ENCODE measurements around the gene KSR1. TPM values are rescaled to one million over a fixed set of nuclear protein-coding genes. Genes with fewer than 3 reads are reported as not detected.

Gene KSR1
- total RNA-seq, 2 donors from 2014 or later: 7.9 to 10.2 TPM

DNA sequence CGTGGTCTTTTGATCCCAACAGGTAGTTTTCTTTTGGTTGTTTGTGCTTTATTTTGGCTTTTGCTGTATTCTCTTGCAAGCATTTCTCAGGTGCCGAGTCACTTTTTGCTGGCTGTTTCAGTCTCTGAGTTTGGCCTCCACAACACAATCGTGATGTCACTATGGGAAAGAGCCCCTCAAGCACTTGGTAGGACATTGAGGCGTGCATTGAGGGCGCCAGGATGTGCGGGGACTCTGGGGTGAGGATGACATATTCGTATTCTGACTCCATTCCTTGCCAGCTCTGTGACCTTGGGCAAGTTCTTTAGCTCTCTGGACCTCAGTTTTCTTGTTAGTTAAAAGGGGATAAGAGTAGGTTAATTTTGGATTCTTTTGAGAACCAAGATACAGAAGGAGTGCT lies 13.0 kb downstream of the KSR1 start:
- H3K4me1 ChIP-seq: peaks cover 0 to 51% of the 10 kb centered on the region in 2 donors
- H3K9me3 ChIP-seq: no peaks in the 10 kb centered on the region
- no peaks in the 10 kb centered on the region for H3K36me3 ChIP-seq
- no peak for DNase-seq (ENCODE audit: low spot score)
- no peak overlapping the region for H3K27ac ChIP-seq
- TF ChIP-seq, protein P1, sequence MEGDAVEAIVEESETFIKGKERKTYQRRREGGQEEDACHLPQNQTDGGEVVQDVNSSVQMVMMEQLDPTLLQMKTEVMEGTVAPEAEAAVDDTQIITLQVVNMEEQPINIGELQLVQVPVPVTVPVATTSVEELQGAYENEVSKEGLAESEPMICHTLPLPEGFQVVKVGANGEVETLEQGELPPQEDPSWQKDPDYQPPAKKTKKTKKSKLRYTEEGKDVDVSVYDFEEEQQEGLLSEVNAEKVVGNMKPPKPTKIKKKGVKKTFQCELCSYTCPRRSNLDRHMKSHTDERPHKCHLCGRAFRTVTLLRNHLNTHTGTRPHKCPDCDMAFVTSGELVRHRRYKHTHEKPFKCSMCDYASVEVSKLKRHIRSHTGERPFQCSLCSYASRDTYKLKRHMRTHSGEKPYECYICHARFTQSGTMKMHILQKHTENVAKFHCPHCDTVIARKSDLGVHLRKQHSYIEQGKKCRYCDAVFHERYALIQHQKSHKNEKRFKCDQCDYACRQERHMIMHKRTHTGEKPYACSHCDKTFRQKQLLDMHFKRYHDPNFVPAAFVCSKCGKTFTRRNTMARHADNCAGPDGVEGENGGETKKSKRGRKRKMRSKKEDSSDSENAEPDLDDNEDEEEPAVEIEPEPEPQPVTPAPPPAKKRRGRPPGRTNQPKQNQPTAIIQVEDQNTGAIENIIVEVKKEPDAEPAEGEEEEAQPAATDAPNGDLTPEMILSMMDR (IDR thresholded peaks at IDR 0.05): no peak
- no peaks in the 10 kb centered on the region for H3K27me3 ChIP-seq
- no peak overlapping the region for H3K4me3 ChIP-seq

DNA sequence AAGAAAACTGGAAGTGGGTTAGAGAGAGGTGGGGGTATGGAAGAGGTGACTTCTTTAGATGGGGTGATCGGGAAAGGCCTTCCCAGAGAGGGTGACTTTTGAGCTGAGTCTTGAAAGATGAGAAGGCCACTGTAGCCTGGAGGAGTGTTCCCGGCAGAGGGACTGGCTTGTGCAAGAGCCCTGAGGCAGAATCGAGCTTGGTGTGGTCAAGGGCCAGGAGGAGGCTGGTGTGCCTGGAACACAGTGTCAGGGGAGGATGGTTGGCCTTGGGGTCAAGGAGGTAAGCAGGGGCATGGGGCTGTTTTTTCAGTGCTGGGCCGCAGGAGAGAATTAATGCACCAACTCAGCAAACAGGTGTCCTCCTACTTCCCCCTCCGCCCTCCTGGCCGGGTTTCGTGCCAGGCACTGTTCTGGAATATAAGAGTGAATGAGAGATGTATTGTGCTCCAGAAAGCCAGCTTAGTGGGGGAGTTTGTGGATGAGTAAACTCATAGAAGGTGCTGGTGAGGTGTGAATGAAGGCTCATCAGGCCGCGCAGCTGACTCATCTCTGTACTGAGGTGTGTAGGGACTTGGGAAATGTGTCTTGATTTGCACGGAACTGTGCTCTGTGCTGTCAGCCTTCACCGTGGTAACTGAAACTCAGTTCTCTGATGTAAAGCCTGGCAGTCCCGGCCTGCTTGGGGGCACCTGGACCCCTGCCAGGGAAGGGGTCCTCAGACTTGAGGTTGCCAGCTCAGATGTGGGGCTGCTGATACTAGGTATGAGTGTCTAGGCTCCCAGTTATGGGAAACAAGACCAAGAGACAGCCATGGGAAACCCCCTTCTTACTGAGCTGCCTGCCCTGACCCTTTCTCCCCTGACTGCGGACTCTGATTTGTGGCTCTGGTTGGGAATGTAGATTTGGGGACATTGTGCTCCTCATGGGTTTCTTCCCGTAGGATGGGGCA lies 15.3 kb downstream of the KSR1 start:
- TF ChIP-seq, protein P1 (IDR thresholded peaks at IDR 0.05): no peak
- no peak overlapping the region for H3K4me3 ChIP-seq
- H3K27me3 ChIP-seq: no peaks in the 10 kb centered on the region
- peaks cover 0 to 52% of the 10 kb centered on the region in 2 donors for H3K4me1 ChIP-seq
- H3K36me3 ChIP-seq: no peaks in the 10 kb centered on the region
- H3K9me3 ChIP-seq: no peaks in the 10 kb centered on the region
- H3K27ac ChIP-seq: no peak overlapping the region
- no peak for DNase-seq (ENCODE audit: low spot score)

DNA sequence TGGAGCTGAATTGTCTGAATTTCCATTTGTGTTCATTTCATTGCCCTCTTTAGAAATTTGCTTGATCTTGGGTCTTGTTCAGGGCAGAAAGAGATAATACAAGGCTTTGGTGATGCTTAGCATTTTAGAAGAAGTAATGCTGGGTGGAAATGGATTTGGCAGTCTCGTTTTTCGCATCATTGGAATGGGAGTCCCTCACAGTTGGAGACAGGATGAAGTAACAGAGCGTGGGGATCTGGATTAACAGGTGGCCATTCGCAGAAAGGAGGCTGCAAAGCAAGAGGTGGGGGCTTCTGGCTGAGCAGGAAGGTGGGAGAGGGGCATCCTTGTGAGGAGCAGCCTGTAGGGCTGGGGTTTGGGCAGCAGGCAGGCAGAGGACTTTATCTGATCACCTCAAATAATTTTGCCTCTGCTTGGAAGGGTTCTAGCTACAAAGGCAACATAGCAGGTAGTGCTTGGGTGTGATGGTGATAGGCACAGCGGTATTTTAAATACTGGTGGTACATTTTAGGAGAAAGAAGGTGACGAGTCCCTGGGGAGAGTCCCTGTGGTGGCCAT lies 17.0 kb downstream of the KSR1 start:
- no peak overlapping the region for H3K4me3 ChIP-seq
- peaks cover 0 to 58% of the 10 kb centered on the region in 2 donors for H3K4me1 ChIP-seq
- H3K36me3 ChIP-seq: no peaks in the 10 kb centered on the region
- DNase-seq (ENCODE audit: low spot score): no peak
- TF ChIP-seq, protein P1 (IDR thresholded peaks at IDR 0.05): no peak
- peak overlapping the region in 1 of 2 donors; percentile 4 for H3K27ac ChIP-seq
- no peaks in the 10 kb centered on the region for H3K9me3 ChIP-seq
- H3K27me3 ChIP-seq: no peaks in the 10 kb centered on the region

DNA sequence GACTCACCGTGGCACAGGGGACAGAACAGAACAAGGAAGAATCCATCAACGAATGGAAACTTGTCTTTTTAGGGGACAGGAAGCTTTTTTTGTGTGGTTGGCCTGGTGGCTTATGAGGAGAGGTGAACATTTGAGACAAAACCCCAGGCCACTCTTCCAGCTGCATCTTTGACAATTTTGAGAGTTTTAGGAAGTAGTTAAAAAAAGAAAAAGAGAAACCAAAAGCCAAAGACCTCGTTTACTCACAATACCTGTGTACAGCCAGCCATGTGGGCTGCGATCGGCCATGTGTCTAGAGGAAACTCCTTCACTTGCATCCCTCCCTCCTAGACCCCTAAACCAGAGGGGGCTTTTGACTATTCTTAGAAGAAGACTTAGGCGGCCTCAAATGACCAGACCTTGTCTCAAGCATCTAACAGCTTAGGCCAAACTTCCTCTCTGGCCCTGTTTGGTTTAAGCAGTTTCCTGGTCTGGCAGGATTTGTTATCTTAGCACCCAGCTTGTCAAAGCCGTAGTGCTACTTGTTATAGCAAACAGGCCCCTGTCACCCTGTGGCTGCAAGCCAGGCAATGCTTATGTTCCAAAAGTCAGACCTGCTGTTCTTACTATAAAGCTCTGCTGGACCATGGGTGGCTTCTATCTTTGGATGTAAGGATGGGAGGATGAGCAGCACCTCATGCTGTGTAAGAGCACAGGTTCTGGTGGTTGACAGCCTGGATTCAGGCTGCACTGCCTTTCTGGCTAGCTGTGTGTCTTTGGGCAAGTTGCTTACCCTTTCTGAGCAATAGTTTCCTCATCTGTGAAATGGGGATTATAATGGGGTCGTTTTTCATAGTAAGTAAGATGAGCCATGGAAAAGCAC lies 17.7 kb downstream of the KSR1 start:
- Histone ChIP-seq H3K27ac (peak overlapping the region in 1 of 2 donors; percentile 4), H3K36me3 (no peaks in the 10 kb centered on the region), H3K4me3 (no peak overlapping the region), H3K4me1 (peaks cover 0 to 56% of the 10 kb centered on the region in 2 donors), H3K27me3 (no peaks in the 10 kb centered on the region), H3K9me3 (no peaks in the 10 kb centered on the region)
- no peak for DNase-seq (ENCODE audit: low spot score)
- TF ChIP-seq, protein P1 (IDR thresholded peaks at IDR 0.05): no peak

DNA sequence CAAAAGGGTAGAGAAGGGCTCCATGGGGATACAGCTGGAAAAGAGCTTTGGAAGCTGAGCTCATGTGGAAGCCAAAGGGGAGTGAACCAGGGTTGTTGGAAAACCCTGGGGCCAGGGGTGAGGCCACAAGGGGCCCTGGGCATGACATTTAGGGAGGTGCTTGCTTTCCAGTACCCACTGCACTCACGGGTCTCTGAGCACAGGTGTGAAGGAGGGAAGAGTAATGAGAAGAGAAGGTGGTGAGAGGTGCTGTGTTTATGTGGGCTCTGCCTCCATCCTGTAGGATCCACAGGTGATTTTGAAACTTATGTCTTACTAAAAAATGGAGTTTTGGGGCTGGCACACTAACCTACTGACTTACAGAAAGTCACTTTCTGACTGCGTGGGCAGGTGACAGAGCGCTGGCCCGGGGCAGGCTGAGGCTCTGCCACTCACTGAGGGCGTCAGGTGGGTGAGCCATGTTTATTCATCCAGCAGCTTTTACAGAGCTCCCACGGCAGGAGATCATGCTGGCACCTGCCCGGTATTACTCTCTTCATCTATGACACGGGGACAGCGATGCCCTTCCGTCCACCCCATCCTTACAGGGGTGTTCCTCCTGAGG lies 18.9 kb downstream of the KSR1 start:
- Histone ChIP-seq H3K27me3 (no peaks in the 10 kb centered on the region), H3K4me1 (peaks cover 0 to 49% of the 10 kb centered on the region in 2 donors), H3K27ac (no peak overlapping the region), H3K9me3 (no peaks in the 10 kb centered on the region), H3K4me3 (no peak overlapping the region), H3K36me3 (no peaks in the 10 kb centered on the region)
- TF ChIP-seq, protein P1 (IDR thresholded peaks at IDR 0.05): no peak
- DNase-seq (ENCODE audit: low spot score): no peak
